Transverse colon (tissue), 4 donors: ENCODE data around the gene QSOX2.

Experiments used
- CTCF ChIP-seq, 5 experiments: fragments of 200-600 bp in 3 of 5; fragments of 450-650 bp in 2 of 5; sonication (generic) in 3 of 5; IDR thresholded peaks; 1 replicate in 2 of 5; 2 replicates in 3 of 5; pipeline ENCODE4 v1.5.1; 2016 to 2017; ENCODE audit warnings: antibody characterized with exemption in 5 of 5, inconsistent platforms in 3 of 5, mild to moderate bottlenecking in 2 of 5, moderate library complexity in 1 of 5
- POLR2AphosphoS5 ChIP-seq, 3 donors: sonication (generic); formaldehyde crosslinking; IDR thresholded peaks; one replicate each; pipeline ENCODE4 v1.6.1; 2016; ENCODE audit warnings: antibody characterized with exemption in 3 of 3

DNA sequence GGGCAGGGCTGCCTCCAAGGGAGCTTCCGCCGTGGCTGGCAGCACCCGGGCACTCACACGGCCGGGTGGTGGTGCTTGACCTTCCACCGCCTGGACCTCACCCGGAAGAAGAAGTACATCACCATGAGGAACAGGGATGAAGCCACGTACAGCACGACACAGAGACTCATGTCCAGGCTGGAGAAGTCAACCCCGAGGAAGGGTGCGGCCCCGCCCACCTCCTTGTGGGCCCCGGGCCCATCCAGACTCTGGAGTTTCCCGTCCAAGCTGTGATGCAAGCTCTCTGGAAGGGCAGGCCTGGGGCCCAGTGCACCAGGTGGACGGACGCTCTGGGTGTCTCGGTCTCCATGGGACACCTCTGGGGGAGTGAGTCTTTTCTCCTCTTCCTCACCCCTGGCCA is 36.9 kb downstream of the QSOX2 start:
- TF ChIP-seq CTCF (IDR thresholded peaks at IDR 0.05) (no peak), POLR2AphosphoS5 (IDR thresholded peaks at IDR 0.05) (no peak)
